ENCODE results near the gene ROR1. TPM values are rescaled to one million over a fixed set of nuclear protein-coding genes. Genes with fewer than 3 reads are reported as not detected.
A peak's percentile ranks its signal among the peaks of the same experiment; 100 is the strongest.

Gene ROR1
- total RNA-seq, 1 experiment from 2014 or later = 56.3 TPM

DNA sequence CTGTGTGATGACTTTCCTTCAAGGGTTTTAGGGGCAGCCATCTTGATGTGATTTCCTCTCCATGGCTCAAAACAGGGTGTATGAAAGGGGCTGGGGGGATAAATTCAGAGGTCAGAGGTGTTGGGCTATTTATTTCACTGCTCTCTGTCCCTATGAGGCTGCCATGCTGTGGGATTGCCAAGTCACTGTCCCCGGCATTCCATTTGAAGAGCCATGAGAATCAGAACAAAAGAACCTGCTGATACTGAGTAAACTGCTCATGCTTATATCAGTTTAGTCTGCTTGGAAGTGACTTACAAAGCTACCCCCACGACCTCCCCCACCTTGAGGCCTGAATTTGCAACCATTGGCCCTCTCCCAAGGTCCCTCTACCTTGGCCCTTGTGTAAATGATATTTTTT is 357.3 kb downstream of the ROR1 start:
- POLR2A ChIA-PET = no interaction called here
- Mint-ChIP-seq H3K4me3 (no peak overlapping the region), H3K9me3 (no peaks in the 10 kb centered on the region), H3K4me1 (peaks cover 19% of the 10 kb centered on the region), H3K27me3 (ENCODE audit: low read depth) (no peaks in the 10 kb centered on the region), H3K27ac (peak overlapping the region; percentile 26; the same call in 1 of the 2 replicates), H3K36me3 (no peaks in the 10 kb centered on the region)
- CTCF ChIA-PET = interaction anchor here (1.5 to 2.5 kb wide), 2 partner anchors 439 to 457 kb away, joined by 8 to 9 read pairs; no protein-coding TSS in a partner anchor
- no peak for DNase-seq (ENCODE audit: low spot score)
- TF ChIP-seq NR1H2 (CRISPR knock-in tag; IDR thresholded peaks at IDR 0.05) (no peak), ESRRA (CRISPR knock-in tag; IDR thresholded peaks at IDR 0.05; ENCODE audit: borderline replicate concordance) (no peak), FOXP1 (CRISPR knock-in tag; IDR thresholded peaks at IDR 0.05; ENCODE audit: borderline replicate concordance) (no peak), CREB1 (CRISPR knock-in tag; IDR thresholded peaks at IDR 0.05) (no peak), ATF1 (CRISPR knock-in tag; IDR thresholded peaks at IDR 0.05) (no peak), CREM (CRISPR knock-in tag; IDR thresholded peaks at IDR 0.05) (no peak), ZNF121 (CRISPR knock-in tag; IDR thresholded peaks at IDR 0.05) (no peak)
- TF ChIP-seq, protein P1, sequence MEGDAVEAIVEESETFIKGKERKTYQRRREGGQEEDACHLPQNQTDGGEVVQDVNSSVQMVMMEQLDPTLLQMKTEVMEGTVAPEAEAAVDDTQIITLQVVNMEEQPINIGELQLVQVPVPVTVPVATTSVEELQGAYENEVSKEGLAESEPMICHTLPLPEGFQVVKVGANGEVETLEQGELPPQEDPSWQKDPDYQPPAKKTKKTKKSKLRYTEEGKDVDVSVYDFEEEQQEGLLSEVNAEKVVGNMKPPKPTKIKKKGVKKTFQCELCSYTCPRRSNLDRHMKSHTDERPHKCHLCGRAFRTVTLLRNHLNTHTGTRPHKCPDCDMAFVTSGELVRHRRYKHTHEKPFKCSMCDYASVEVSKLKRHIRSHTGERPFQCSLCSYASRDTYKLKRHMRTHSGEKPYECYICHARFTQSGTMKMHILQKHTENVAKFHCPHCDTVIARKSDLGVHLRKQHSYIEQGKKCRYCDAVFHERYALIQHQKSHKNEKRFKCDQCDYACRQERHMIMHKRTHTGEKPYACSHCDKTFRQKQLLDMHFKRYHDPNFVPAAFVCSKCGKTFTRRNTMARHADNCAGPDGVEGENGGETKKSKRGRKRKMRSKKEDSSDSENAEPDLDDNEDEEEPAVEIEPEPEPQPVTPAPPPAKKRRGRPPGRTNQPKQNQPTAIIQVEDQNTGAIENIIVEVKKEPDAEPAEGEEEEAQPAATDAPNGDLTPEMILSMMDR (IDR thresholded peaks at IDR 0.05) = no peak
- TF ChIP-seq, protein P2, sequence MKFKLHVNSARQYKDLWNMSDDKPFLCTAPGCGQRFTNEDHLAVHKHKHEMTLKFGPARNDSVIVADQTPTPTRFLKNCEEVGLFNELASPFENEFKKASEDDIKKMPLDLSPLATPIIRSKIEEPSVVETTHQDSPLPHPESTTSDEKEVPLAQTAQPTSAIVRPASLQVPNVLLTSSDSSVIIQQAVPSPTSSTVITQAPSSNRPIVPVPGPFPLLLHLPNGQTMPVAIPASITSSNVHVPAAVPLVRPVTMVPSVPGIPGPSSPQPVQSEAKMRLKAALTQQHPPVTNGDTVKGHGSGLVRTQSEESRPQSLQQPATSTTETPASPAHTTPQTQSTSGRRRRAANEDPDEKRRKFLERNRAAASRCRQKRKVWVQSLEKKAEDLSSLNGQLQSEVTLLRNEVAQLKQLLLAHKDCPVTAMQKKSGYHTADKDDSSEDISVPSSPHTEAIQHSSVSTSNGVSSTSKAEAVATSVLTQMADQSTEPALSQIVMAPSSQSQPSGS (CRISPR knock-in tag; IDR thresholded peaks at IDR 0.05; ENCODE audit: borderline replicate concordance, low read depth) = no peak
- TF ChIP-seq, protein P3, sequence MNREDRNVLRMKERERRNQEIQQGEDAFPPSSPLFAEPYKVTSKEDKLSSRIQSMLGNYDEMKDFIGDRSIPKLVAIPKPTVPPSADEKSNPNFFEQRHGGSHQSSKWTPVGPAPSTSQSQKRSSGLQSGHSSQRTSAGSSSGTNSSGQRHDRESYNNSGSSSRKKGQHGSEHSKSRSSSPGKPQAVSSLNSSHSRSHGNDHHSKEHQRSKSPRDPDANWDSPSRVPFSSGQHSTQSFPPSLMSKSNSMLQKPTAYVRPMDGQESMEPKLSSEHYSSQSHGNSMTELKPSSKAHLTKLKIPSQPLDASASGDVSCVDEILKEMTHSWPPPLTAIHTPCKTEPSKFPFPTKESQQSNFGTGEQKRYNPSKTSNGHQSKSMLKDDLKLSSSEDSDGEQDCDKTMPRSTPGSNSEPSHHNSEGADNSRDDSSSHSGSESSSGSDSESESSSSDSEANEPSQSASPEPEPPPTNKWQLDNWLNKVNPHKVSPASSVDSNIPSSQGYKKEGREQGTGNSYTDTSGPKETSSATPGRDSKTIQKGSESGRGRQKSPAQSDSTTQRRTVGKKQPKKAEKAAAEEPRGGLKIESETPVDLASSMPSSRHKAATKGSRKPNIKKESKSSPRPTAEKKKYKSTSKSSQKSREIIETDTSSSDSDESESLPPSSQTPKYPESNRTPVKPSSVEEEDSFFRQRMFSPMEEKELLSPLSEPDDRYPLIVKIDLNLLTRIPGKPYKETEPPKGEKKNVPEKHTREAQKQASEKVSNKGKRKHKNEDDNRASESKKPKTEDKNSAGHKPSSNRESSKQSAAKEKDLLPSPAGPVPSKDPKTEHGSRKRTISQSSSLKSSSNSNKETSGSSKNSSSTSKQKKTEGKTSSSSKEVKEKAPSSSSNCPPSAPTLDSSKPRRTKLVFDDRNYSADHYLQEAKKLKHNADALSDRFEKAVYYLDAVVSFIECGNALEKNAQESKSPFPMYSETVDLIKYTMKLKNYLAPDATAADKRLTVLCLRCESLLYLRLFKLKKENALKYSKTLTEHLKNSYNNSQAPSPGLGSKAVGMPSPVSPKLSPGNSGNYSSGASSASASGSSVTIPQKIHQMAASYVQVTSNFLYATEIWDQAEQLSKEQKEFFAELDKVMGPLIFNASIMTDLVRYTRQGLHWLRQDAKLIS (CRISPR knock-in tag; IDR thresholded peaks at IDR 0.05; ENCODE audit: borderline replicate concordance) = no peak
- peak; percentile 65 for ATAC-seq

DNA sequence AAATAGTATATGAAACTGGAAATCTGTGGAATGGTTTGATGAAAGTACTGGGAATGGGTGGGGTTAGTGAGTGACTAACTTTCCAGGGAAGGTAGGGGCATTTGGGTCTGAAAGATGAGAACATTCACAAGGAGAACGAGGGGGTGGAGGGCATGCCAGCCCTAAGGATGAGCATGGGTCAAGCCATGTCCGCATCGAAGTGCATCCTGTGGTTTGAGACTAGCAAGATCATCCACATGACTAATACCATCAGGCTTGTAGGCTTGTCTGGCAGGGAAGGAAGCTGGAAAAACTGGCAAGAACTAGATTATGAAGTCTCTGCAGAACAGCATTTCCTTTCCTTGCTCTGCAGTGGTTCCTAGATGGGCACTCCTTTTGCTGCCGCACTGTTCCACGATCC is 359.2 kb downstream of the ROR1 start:
- H3K4me3 Mint-ChIP-seq = no peak overlapping the region
- H3K4me1 Mint-ChIP-seq = peaks cover 24% of the 10 kb centered on the region
- peaks cover 4% of the 10 kb centered on the region for H3K36me3 Mint-ChIP-seq
- no peaks in the 10 kb centered on the region for H3K9me3 Mint-ChIP-seq
- ChIA-PET CTCF (interaction anchor here (1.2 to 1.5 kb wide), 2 partner anchors 31 to 441 kb away, joined by 6 read pairs; no protein-coding TSS in a partner anchor), POLR2A (no interaction called here)
- no peaks in the 10 kb centered on the region for H3K27me3 Mint-ChIP-seq (ENCODE audit: low read depth)
- no peak for DNase-seq (ENCODE audit: low spot score)
- no peak for ATAC-seq
- H3K27ac Mint-ChIP-seq = no peak overlapping the region
- no peak for TF ChIP-seq MXD4 (CRISPR knock-in tag; IDR thresholded peaks at IDR 0.05; ENCODE audit: borderline replicate concordance)
- no peak for TF ChIP-seq PRRX2 (CRISPR knock-in tag; IDR thresholded peaks at IDR 0.05)
- TF ChIP-seq FOXK1 (CRISPR knock-in tag; IDR thresholded peaks at IDR 0.05) = no peak
- no peak for TF ChIP-seq RORB (CRISPR knock-in tag; IDR thresholded peaks at IDR 0.05)
- TF ChIP-seq, protein P4, sequence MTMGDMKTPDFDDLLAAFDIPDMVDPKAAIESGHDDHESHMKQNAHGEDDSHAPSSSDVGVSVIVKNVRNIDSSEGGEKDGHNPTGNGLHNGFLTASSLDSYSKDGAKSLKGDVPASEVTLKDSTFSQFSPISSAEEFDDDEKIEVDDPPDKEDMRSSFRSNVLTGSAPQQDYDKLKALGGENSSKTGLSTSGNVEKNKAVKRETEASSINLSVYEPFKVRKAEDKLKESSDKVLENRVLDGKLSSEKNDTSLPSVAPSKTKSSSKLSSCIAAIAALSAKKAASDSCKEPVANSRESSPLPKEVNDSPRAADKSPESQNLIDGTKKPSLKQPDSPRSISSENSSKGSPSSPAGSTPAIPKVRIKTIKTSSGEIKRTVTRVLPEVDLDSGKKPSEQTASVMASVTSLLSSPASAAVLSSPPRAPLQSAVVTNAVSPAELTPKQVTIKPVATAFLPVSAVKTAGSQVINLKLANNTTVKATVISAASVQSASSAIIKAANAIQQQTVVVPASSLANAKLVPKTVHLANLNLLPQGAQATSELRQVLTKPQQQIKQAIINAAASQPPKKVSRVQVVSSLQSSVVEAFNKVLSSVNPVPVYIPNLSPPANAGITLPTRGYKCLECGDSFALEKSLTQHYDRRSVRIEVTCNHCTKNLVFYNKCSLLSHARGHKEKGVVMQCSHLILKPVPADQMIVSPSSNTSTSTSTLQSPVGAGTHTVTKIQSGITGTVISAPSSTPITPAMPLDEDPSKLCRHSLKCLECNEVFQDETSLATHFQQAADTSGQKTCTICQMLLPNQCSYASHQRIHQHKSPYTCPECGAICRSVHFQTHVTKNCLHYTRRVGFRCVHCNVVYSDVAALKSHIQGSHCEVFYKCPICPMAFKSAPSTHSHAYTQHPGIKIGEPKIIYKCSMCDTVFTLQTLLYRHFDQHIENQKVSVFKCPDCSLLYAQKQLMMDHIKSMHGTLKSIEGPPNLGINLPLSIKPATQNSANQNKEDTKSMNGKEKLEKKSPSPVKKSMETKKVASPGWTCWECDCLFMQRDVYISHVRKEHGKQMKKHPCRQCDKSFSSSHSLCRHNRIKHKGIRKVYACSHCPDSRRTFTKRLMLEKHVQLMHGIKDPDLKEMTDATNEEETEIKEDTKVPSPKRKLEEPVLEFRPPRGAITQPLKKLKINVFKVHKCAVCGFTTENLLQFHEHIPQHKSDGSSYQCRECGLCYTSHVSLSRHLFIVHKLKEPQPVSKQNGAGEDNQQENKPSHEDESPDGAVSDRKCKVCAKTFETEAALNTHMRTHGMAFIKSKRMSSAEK (CRISPR knock-in tag; IDR thresholded peaks at IDR 0.05; ENCODE audit: borderline replicate concordance) = no peak
- no peak for TF ChIP-seq MYBL2 (CRISPR knock-in tag; IDR thresholded peaks at IDR 0.05)
- TF ChIP-seq, protein P5, sequence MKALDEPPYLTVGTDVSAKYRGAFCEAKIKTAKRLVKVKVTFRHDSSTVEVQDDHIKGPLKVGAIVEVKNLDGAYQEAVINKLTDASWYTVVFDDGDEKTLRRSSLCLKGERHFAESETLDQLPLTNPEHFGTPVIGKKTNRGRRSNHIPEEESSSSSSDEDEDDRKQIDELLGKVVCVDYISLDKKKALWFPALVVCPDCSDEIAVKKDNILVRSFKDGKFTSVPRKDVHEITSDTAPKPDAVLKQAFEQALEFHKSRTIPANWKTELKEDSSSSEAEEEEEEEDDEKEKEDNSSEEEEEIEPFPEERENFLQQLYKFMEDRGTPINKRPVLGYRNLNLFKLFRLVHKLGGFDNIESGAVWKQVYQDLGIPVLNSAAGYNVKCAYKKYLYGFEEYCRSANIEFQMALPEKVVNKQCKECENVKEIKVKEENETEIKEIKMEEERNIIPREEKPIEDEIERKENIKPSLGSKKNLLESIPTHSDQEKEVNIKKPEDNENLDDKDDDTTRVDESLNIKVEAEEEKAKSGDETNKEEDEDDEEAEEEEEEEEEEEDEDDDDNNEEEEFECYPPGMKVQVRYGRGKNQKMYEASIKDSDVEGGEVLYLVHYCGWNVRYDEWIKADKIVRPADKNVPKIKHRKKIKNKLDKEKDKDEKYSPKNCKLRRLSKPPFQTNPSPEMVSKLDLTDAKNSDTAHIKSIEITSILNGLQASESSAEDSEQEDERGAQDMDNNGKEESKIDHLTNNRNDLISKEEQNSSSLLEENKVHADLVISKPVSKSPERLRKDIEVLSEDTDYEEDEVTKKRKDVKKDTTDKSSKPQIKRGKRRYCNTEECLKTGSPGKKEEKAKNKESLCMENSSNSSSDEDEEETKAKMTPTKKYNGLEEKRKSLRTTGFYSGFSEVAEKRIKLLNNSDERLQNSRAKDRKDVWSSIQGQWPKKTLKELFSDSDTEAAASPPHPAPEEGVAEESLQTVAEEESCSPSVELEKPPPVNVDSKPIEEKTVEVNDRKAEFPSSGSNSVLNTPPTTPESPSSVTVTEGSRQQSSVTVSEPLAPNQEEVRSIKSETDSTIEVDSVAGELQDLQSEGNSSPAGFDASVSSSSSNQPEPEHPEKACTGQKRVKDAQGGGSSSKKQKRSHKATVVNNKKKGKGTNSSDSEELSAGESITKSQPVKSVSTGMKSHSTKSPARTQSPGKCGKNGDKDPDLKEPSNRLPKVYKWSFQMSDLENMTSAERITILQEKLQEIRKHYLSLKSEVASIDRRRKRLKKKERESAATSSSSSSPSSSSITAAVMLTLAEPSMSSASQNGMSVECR (CRISPR knock-in tag; IDR thresholded peaks at IDR 0.05; ENCODE audit: borderline replicate concordance) = no peak
- no peak for TF ChIP-seq TCF7 (CRISPR knock-in tag; IDR thresholded peaks at IDR 0.05; ENCODE audit: low read depth)
